ENCODE data around the gene SUCLG2. TPM values are rescaled to one million over a fixed set of nuclear protein-coding genes. Genes with fewer than 3 reads are reported as not detected.
A peak's percentile ranks its signal among the peaks of the same experiment; 100 is the strongest.

SUCLG2 gene
- total and polyA plus RNA-seq, 2 experiments from 2014 or later: 49.9 TPM

GRCh38 chr3:67437090-67437489, 217.3 kb downstream of the SUCLG2 start:
- Histone ChIP-seq H3K9ac (no peak overlapping the region), H3K27ac (no peak overlapping the region), H4K20me1 (ENCODE audit: insufficient read depth) (no peaks in the 10 kb centered on the region), H3K4me3 (no peak overlapping the region), H3K27me3 (replicated peaks; ENCODE audit: insufficient read depth) (no peaks in the 10 kb centered on the region), H3K9me3 (ENCODE audit: low read depth) (no peaks in the 10 kb centered on the region), H2AFZ (no peak overlapping the region), H3K4me1 (ENCODE audit: insufficient read depth) (no peaks in the 10 kb centered on the region), H3K36me3 (ENCODE audit: low read depth) (no peaks in the 10 kb centered on the region), H3K79me2 (ENCODE audit: insufficient read depth) (no peaks in the 10 kb centered on the region), H3K9me2 (ENCODE audit: insufficient read depth) (no peaks in the 10 kb centered on the region), H3F3A (ENCODE audit: insufficient read depth) (no peaks in the 10 kb centered on the region), H3K4me2 (ENCODE audit: unreplicated experiment) (no peak overlapping the region)
- TF ChIP-seq EZH2phosphoT487 (IDR thresholded peaks at IDR 0.05; ENCODE audit: insufficient read depth, low read depth): no peak
- no peak for TF ChIP-seq EZH2 (IDR thresholded peaks at IDR 0.05; ENCODE audit: insufficient read depth, poor library complexity, severe bottlenecking)
- 96 to 100% methylated on average over 3 of the region's 3 CpGs for WGBS, 2 experiments (ENCODE audit: low coverage in 1 of 2, low lambda C conversion rate in 2 of 2, missing lambda C conversion rate in 2 of 2)
- DNase-seq: peak; percentile 16
- in situ Hi-C loops (cut with MboI): no loop called here

GRCh38 chr3:67433109-67433508, 221.3 kb downstream of the SUCLG2 start:
- no peaks in the 10 kb centered on the region for H3K9me2 ChIP-seq (ENCODE audit: insufficient read depth)
- H3K36me3 ChIP-seq (ENCODE audit: low read depth): no peaks in the 10 kb centered on the region
- no peaks in the 10 kb centered on the region for H3K9me3 ChIP-seq (ENCODE audit: low read depth)
- DNase-seq: no peak
- H3K27me3 ChIP-seq (replicated peaks; ENCODE audit: insufficient read depth): no peaks in the 10 kb centered on the region
- TF ChIP-seq EZH2phosphoT487 (IDR thresholded peaks at IDR 0.05; ENCODE audit: insufficient read depth, low read depth) (no peak), EZH2 (IDR thresholded peaks at IDR 0.05; ENCODE audit: insufficient read depth, poor library complexity, severe bottlenecking) (no peak)
- no peaks in the 10 kb centered on the region for H4K20me1 ChIP-seq (ENCODE audit: insufficient read depth)
- no peak overlapping the region for H3K9ac ChIP-seq
- H3K79me2 ChIP-seq (ENCODE audit: insufficient read depth): no peaks in the 10 kb centered on the region
- H3K4me1 ChIP-seq (ENCODE audit: insufficient read depth): no peaks in the 10 kb centered on the region
- no peak overlapping the region for H2AFZ ChIP-seq
- H3K27ac ChIP-seq: no peak overlapping the region
- no peak overlapping the region for H3K4me2 ChIP-seq (ENCODE audit: unreplicated experiment)
- 97 to 98% methylated on average over 4 of the region's 4 CpGs for WGBS, 2 experiments (ENCODE audit: low coverage in 1 of 2, low lambda C conversion rate in 2 of 2, missing lambda C conversion rate in 2 of 2)
- H3F3A ChIP-seq (ENCODE audit: insufficient read depth): no peaks in the 10 kb centered on the region
- H3K4me3 ChIP-seq: no peak overlapping the region
- in situ Hi-C loops (cut with MboI): no loop called here

GRCh38 chr3:67431887-67432286, 222.5 kb downstream of the SUCLG2 start:
- Histone ChIP-seq H4K20me1 (ENCODE audit: insufficient read depth) (no peaks in the 10 kb centered on the region), H3K4me2 (ENCODE audit: unreplicated experiment) (no peak overlapping the region), H3K9me3 (ENCODE audit: low read depth) (no peaks in the 10 kb centered on the region), H3K9me2 (ENCODE audit: insufficient read depth) (no peaks in the 10 kb centered on the region), H3K79me2 (ENCODE audit: insufficient read depth) (no peaks in the 10 kb centered on the region), H2AFZ (no peak overlapping the region), H3K36me3 (ENCODE audit: low read depth) (no peaks in the 10 kb centered on the region), H3F3A (ENCODE audit: insufficient read depth) (no peaks in the 10 kb centered on the region), H3K4me3 (no peak overlapping the region), H3K4me1 (ENCODE audit: insufficient read depth) (no peaks in the 10 kb centered on the region), H3K27ac (no peak overlapping the region), H3K9ac (no peak overlapping the region), H3K27me3 (replicated peaks; ENCODE audit: insufficient read depth) (no peaks in the 10 kb centered on the region)
- in situ Hi-C loops (cut with MboI): no loop called here
- no peak for DNase-seq
- WGBS, 2 experiments (ENCODE audit: low coverage in 1 of 2, low lambda C conversion rate in 2 of 2, missing lambda C conversion rate in 2 of 2): 88 to 97% methylated on average over 1 of the region's 1 CpG
- no peak for TF ChIP-seq EZH2 (IDR thresholded peaks at IDR 0.05; ENCODE audit: insufficient read depth, poor library complexity, severe bottlenecking)
- TF ChIP-seq EZH2phosphoT487 (IDR thresholded peaks at IDR 0.05; ENCODE audit: insufficient read depth, low read depth): no peak

- in situ Hi-C loops (cut with MboI): no loop called here
- no peaks in the 10 kb centered on the region for H3K9me2 ChIP-seq (ENCODE audit: insufficient read depth)
- DNase-seq: no peak
- no peak overlapping the region for H3K9ac ChIP-seq
- H3K27me3 ChIP-seq (replicated peaks; ENCODE audit: insufficient read depth): no peaks in the 10 kb centered on the region
- H3F3A ChIP-seq (ENCODE audit: insufficient read depth): no peaks in the 10 kb centered on the region
- H3K9me3 ChIP-seq (ENCODE audit: low read depth): peaks cover 7% of the 10 kb centered on the region
- 0 out of 2 replicates have a peak, but pooled peaks cover 3% of the 10 kb centered on the region for H3K36me3 ChIP-seq (ENCODE audit: low read depth)
- H3K4me1 ChIP-seq (ENCODE audit: insufficient read depth): no peaks in the 10 kb centered on the region
- no peaks in the 10 kb centered on the region for H4K20me1 ChIP-seq (ENCODE audit: insufficient read depth)
- H3K4me3 ChIP-seq: no peak overlapping the region
- H3K27ac ChIP-seq: no peak overlapping the region
- TF ChIP-seq EZH2 (IDR thresholded peaks at IDR 0.05; ENCODE audit: insufficient read depth, poor library complexity, severe bottlenecking) (no peak), EZH2phosphoT487 (IDR thresholded peaks at IDR 0.05; ENCODE audit: insufficient read depth, low read depth) (no peak)
- H3K79me2 ChIP-seq (ENCODE audit: insufficient read depth): no peaks in the 10 kb centered on the region
- no peak overlapping the region for H2AFZ ChIP-seq
- H3K4me2 ChIP-seq (ENCODE audit: unreplicated experiment): no peak overlapping the region
These were observed 230.7 kb downstream of the SUCLG2 start for GRCh38 chr3:67423722-67424121.

GRCh38 chr3:67421912-67422311, 232.5 kb downstream of the SUCLG2 start:
- TF ChIP-seq EZH2 (IDR thresholded peaks at IDR 0.05; ENCODE audit: insufficient read depth, poor library complexity, severe bottlenecking) (no peak), EZH2phosphoT487 (IDR thresholded peaks at IDR 0.05; ENCODE audit: insufficient read depth, low read depth) (no peak)
- WGBS, 2 experiments (ENCODE audit: low coverage in 1 of 2, low lambda C conversion rate in 2 of 2, missing lambda C conversion rate in 2 of 2): 96 to 100% methylated on average over 1 of the region's 1 CpG
- no peaks in the 10 kb centered on the region for H3K27me3 ChIP-seq (replicated peaks; ENCODE audit: insufficient read depth)
- DNase-seq: no peak
- no peak overlapping the region for H2AFZ ChIP-seq
- H3K9ac ChIP-seq: no peak overlapping the region
- in situ Hi-C loops (cut with MboI): no loop called here
- no peak overlapping the region for H3K4me2 ChIP-seq (ENCODE audit: unreplicated experiment)
- peaks cover 3% of the 10 kb centered on the region; the same call in 1 of the 2 replicates for H3K4me1 ChIP-seq (ENCODE audit: insufficient read depth)
- no peak overlapping the region for H3K4me3 ChIP-seq
- H3F3A ChIP-seq (ENCODE audit: insufficient read depth): no peaks in the 10 kb centered on the region
- H3K79me2 ChIP-seq (ENCODE audit: insufficient read depth): no peaks in the 10 kb centered on the region
- 0 out of 2 replicates have a peak, but pooled peaks cover 3% of the 10 kb centered on the region for H3K36me3 ChIP-seq (ENCODE audit: low read depth)
- H4K20me1 ChIP-seq (ENCODE audit: insufficient read depth): no peaks in the 10 kb centered on the region
- no peak overlapping the region for H3K27ac ChIP-seq
- no peaks in the 10 kb centered on the region for H3K9me2 ChIP-seq (ENCODE audit: insufficient read depth)
- peaks cover 7% of the 10 kb centered on the region for H3K9me3 ChIP-seq (ENCODE audit: low read depth)
